HEK293 (cell line): ENCODE measurements around the gene RALY.

Source experiments
- CTCF ChIP-seq: fragments of 450-650 bp; formaldehyde crosslinking; IDR thresholded peaks from 2 replicates; pipeline ENCODE4 v1.5.1; 2016; ENCODE audit warnings: missing biosample characterization, missing genetic modification characterization
- FEZF1 ChIP-seq: fragments of 450-650 bp; formaldehyde crosslinking; IDR thresholded peaks from 2 replicates; pipeline ENCODE4 v1.5.1; 2016; ENCODE audit warnings: missing biosample characterization, missing genetic modification characterization
- KLF9 ChIP-seq: fragments of 450-650 bp; formaldehyde crosslinking; IDR thresholded peaks from 2 replicates; pipeline ENCODE4 v1.5.1; 2016; ENCODE audit warnings: missing biosample characterization, missing genetic modification characterization, low read depth
- PATZ1 ChIP-seq: fragments of 450-650 bp; formaldehyde crosslinking; IDR thresholded peaks from 2 replicates; pipeline ENCODE4 v1.5.1; 2016; ENCODE audit warnings: missing biosample characterization, missing genetic modification characterization
- RBAK ChIP-seq: fragments of 450-650 bp; formaldehyde crosslinking; IDR thresholded peaks from 2 replicates; pipeline ENCODE4 v1.5.1; 2016; ENCODE audit warnings: missing biosample characterization, missing genetic modification characterization
- ZBTB10 ChIP-seq: fragments of 450-650 bp; formaldehyde crosslinking; IDR thresholded peaks from 2 replicates; pipeline ENCODE4 v1.5.1; 2016; ENCODE audit warnings: missing biosample characterization, missing genetic modification characterization
- ZBTB20 ChIP-seq: fragments of 450-650 bp; formaldehyde crosslinking; IDR thresholded peaks from 2 replicates; pipeline ENCODE4 v1.5.1; 2016; ENCODE audit warnings: missing biosample characterization, missing genetic modification characterization
- ZBTB49 ChIP-seq: fragments of 450-650 bp; formaldehyde crosslinking; IDR thresholded peaks from 2 replicates; pipeline ENCODE4 v1.5.1; 2016; ENCODE audit warnings: missing biosample characterization, missing genetic modification characterization, low read depth
- ZNF266 ChIP-seq: fragments of 450-650 bp; formaldehyde crosslinking; IDR thresholded peaks from 2 replicates; pipeline ENCODE4 v1.5.1; 2016; ENCODE audit warnings: missing biosample characterization, missing genetic modification characterization, low read depth
- ZNF274 ChIP-seq, 2 experiments: fragments of 200-500 bp in 1 of 2; fragments of 450-650 bp in 1 of 2; sonication (Bioruptor generic) in 1 of 2; formaldehyde crosslinking in 1 of 2; IDR thresholded peaks; 2 replicates each; pipeline versions ENCODE4 v1.5.1 to v1.6.1; 2014 to 2016; ENCODE audit warnings: borderline replicate concordance in 1 of 2, inconsistent platforms in 1 of 2, low read length in 1 of 2, missing biosample characterization in 1 of 2, missing genetic modification characterization in 1 of 2
- ZNF629 ChIP-seq: fragments of 450-650 bp; formaldehyde crosslinking; IDR thresholded peaks from 2 replicates; pipeline ENCODE4 v1.5.1; 2017; ENCODE audit warnings: missing biosample characterization, missing genetic modification characterization
- ZNF660 ChIP-seq: fragments of 450-650 bp; IDR thresholded peaks from 2 replicates; pipeline ENCODE4 v1.5.1; 2018; ENCODE audit warnings: missing biosample characterization, mild to moderate bottlenecking, missing genetic modification characterization
- ZNF670 ChIP-seq: fragments of 450-650 bp; formaldehyde crosslinking; IDR thresholded peaks from 2 replicates; pipeline ENCODE4 v1.5.1; 2016; ENCODE audit warnings: missing biosample characterization, missing genetic modification characterization, low read depth

- no peak for TF ChIP-seq ZNF629 (tag by site-specific recombination)
- no peak for TF ChIP-seq RBAK (tag by site-specific recombination)
- TF ChIP-seq CTCF (tag by site-specific recombination), result no peak
- TF ChIP-seq ZBTB10 (tag by site-specific recombination), result no peak
- no peak for TF ChIP-seq ZBTB49 (tag by site-specific recombination)
- TF ChIP-seq ZNF670 (tag by site-specific recombination), result no peak
- no peak for TF ChIP-seq PATZ1 (tag by site-specific recombination)
- no peak for TF ChIP-seq ZBTB20 (tag by site-specific recombination)
- no peak for TF ChIP-seq ZNF266
- no peak for TF ChIP-seq FEZF1 (tag by site-specific recombination)
- no peak for TF ChIP-seq ZNF274 (IDR thresholded peaks at IDR 0.05; ENCODE audit: low read length)
- no peak for TF ChIP-seq ZNF274 (tag by site-specific recombination; IDR thresholded peaks at IDR 0.05; ENCODE audit: borderline replicate concordance)
- TF ChIP-seq ZNF660 (tag by site-specific recombination), result no peak
- TF ChIP-seq KLF9, result no peak
Measured at GRCh38 chr20:33976959-33977358, 16.8 kb upstream of the RALY start.
